Iris pigment epithelial cell (primary cell): ENCODE measurements around the gene NYAP1.

Source experiments
- DNase-seq: peaks from one replicate; pipeline ENCODE4 v3.0.0-alpha.2; 2011; ENCODE audit warnings: low read depth

Gene NYAP1

DNA sequence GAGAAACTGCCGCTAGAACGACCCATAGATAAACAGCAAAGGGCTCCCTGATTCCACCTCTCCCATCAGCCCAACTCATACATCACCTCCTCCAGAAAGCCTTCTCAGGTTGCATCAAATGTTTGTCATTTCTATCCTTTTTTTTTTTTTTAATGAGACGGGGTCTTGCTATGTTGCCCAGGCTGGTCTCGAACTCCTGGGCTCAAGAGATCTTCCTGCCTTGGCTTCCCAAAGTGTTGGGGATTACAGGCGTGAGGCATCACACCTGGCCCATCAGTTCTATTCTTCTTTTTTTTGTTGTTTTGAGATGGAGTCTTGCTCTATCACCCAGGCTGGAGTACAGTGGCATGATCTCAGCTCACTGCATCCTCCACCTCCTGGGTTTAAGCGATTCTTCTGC, 26.7 kb upstream of the NYAP1 start:
- no peak for DNase-seq

DNA sequence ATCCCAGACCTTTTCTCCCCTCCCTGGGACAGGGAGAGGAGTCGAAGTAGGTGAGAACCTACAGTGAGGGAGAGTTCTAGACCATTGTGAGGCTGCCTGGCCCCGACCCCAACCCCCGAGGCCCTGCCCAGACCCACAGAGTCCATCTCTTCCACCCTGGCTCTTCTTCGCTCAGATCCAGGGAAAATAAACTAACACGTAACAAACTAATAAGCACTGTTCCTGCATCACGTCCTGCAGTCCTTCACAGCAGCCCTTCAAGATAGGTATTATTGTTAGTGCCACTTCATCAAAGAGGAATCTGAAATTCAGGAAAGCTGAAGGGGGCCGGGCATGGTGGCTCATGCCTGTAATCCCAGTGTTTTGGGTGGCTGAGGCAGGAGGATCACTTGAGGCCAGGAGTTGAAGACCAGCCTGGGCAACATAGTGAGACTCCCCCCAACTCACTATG, 19.5 kb upstream of the NYAP1 start, which contains the start of gene SPACDR:
TSS of gene SPACDR (minus strand) at position 51 of the 451 bp plus-strand sequence. CDS start 235 bp downstream, outside the sequence.
- DNase-seq: no peak

DNA sequence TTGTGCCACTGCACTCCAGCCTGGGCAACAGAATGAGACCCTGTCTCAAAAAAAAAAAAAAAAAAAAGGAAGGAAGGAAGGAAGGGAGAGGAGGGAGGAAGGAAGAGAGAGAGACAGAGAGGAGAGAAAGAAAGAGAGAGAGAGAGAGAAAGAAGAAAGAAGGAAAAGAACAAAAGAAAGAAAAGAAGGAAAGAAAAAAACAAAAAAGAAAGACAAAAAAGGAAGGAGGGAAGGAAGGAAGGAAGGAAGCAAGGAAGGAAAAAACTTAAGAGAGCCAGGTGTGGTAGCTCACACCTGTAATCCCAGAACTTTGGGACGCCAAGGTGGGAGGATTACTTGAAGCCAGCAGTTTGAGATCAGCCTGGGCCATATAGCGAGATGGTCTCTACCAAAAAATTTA, 18.9 kb upstream of the NYAP1 start:
- DNase-seq: no peak

GRCh38 chr7:100465299-100465698, 18.4 kb upstream of the NYAP1 start:
- no peak for DNase-seq

DNA sequence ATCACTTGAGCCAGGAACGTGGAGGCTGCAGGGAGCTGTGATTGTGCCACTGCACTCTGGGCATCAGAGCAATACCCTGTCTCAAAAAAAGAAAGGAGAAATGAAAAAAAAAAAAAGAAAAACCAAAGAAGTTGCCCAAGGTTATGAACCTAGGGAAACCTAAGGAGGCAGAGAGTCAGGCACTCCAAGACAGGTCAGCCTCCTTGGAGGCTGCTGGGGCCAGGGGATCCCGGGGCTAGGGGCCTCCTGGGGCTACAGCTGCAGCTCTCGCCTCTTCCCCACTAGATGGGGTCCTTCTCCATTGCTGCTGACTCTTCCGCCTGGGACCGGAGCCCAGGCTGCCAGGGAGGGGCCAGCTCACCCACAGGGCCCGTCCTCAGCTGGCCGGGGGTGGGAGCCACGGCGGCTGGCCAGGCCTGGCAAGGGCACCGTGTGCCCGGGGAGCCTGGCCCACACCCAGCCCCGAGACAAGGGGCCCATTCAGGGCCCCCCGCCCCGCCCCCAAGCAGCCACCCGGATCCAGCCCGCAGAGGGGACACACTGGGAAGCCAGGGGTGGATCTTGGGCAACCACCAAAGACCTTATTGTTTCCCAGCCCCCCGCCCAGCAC, 17.9 kb upstream of the NYAP1 start:
- DNase-seq: peak; percentile 73

DNA sequence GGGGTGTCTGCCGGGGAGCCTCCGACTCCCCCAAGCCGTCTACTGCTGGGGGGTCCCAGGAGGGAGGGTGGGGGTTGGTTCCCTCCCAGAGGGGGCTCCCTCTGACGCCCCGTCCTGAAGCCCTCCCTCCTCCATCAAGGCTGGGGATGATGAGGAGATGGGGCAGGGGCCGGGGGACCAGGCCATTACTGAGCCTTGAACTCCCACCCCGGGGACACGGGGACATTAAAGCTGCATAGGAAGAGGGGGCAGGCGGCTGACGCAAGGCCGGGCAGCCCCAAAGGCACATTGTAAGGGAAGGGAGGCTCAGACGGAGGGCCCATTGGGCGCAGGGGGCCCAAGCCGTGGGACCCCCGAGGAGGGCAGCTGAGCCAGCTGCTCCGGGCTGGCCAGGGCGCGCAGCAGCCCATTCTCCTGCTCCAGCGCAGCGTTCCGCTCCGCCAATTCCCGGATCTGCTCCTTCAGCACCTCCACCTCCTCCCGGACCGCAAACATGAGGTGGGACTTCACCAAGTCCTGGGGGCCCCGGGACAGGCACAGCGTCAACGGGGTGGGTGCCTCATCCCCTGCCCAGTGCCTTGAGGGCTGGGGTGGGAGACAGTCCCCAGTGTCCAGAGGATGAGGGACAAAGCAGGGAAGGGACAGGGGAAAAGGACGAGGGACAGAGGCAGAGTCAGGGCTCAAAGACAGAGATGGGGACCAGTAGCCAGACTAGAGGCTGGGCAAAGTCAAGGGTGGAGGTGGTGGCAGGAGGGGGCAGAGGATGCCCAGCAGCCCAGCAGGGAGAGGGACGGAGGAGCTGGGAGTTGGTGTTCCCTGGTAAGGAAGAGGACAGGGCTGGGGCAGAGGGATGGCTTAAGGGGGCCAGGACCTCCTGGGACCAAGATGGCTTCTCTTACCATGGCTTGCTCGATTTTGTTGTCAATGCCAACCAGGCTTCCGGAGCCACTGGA, 16.8 kb upstream of the NYAP1 start:
- DNase-seq: no peak

- DNase-seq: no peak
Measured at GRCh38 chr7:100467638-100468373, 15.9 kb upstream of the NYAP1 start.

DNA sequence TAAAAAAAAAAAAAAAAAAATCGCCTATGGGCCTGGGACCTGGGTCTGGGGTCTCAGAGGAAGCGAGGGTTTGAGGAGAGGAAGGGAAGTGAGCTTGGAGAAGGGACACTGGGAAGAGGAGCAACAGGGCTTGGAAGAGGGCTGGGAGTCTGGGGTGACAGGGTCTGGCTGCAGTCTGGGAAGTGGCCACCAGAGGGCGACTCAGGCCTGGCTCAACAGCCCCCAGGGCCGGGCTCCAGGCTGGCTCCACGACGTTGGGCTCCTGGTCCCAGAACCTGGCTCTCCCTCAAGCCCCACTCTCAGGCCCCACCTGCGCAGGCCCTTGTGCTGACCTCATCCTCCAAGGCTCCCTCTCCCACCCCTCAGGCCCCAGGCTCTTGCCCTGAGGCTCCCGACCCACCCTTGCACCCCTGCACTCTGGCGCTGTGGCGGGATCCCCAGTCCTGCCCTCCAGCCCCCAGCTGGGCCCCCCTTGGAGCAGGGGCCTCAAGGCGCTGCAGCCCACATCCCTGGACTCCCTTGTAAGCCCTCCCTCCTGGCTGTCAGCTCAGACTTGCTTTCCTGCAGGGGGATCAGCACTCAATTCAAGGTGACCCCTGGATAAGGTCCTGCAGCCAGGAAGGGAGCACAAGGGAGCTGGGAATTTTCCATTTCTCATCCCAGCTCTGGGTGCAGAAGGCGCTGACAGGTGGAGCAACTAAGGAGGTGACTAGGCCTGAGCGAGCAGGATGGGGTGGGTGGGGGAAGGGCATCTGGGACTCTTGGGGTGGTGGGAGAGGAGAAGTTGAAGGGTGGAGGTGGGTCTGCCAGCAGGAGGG, 14.3 kb upstream of the NYAP1 start:
- peak; percentile 61 for DNase-seq

GRCh38 chr7:100471021-100471420, 12.7 kb upstream of the NYAP1 start:
- no peak for DNase-seq

DNA sequence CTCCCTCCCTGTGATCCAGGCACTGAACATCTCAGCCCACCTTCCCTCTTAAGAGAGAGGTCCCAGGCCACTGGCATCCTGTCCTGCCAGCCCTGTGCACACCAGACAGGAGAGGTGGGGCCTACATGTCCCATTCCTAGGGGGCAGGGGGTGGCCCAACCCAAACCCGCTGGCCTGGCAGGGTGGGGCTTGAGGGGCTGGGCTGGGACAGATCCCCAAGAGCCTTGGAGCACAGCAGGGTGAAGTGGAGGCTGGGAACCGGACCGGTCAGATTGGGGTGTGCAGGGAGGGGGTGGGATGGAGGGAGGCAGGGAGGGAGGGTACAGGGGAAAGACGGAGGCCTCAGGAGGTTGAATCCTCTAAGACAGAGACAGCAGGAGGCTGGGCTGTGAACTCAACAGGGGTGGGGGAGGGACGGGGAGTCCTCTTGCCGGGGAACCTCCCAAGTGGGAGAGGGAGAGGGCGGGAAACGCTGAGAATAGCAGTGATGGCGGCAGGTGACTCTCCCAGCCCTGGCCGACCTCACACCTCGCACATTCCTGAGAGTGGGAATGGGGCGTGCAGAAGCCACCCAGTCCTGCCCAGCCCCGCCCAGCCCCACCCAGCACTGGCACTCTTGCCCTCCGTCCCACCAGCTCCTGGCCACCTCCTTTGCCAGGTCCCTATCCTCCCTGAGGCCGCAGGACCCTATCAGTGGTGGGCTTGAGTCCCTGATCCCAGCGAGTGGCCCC, 11.4 kb upstream of the NYAP1 start:
- no peak for DNase-seq

DNA sequence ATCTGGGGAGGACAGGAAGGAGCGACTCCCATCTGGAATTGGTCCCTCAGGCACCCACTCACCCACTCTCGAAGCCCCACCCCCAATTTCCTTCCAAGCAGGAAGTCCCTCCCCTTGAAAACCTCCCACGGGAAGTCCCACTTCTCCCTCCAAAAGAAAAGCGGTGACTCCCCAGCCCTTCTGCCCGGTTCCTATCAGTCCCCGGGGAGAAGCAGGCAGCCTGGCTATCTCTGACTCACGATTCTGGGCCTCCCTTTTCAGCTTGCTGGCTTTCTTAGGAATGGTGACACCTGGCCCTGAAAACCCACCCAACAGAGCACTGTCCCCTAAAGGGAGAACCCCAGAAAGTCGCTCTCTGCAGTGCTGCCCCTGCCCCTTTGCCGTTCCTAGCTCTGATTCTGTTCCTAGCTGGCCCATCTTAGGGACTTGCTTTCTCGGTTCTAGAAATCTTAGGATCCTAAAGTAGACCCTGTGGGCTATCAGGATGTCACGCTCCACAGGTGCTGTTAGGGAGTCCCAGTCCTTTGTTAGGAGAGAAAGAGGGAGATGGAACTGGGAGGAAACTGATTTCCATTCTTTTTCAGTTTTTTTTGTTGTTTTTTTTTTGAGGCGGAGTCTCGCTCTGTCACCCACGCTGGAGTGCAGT, 10.8 kb upstream of the NYAP1 start:
- peak; percentile 44 for DNase-seq

- DNase-seq: no peak
Measured at GRCh38 chr7:100475549-100475948, 8.2 kb upstream of the NYAP1 start.

GRCh38 chr7:100476101-100476780, 7.5 kb upstream of the NYAP1 start:
- DNase-seq: no peak

- DNase-seq: no peak
Measured at GRCh38 chr7:100476903-100477870, 6.5 kb upstream of the NYAP1 start.

- no peak for DNase-seq
Measured at GRCh38 chr7:100477871-100478267, 5.9 kb upstream of the NYAP1 start.

DNA sequence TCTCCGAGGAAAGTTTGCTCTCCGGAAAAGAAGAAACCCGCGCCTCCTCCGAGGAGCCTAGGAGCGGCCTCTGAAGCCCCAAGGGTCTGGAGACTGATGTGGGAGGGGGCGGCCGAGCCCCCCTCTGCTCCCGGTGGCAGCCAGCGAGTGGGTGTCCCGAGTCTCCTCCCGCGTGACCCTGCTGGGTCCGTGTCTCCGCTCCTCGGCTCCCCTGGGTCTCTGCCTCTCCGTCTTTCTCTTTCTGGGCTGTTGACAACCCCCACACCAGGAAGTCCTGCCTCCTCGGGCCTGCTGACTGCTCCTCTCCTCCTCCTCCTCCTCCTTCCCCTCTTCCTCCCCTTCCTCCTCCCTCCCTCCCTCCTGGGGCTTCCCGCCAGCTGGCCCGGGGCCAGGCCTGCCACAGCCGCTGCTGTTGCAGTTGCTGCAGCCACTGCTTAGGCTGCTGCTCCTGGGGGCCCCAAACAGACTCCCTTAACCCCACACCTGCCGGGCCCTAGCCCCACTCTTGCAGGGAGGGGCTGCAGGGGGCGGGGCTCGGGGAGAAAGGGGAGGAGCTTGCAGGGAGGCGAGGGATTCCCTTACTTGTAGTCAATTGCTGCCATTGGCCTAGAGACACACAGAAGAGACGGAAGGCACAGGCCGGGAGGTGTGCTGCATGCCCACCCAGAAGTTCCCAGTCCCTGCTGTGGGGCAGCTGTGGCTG, 4.6 kb upstream of the NYAP1 start, which contains the start of gene TSC22D4:
TSS of gene TSC22D4 (minus strand) at position 257 of the 703 bp plus-strand sequence. CDS start 1,176 bp downstream, outside the sequence.
- peak; percentile 97 for DNase-seq

GRCh38 chr7:100481466-100481865, 2.3 kb upstream of the NYAP1 start:
- DNase-seq: no peak

DNA sequence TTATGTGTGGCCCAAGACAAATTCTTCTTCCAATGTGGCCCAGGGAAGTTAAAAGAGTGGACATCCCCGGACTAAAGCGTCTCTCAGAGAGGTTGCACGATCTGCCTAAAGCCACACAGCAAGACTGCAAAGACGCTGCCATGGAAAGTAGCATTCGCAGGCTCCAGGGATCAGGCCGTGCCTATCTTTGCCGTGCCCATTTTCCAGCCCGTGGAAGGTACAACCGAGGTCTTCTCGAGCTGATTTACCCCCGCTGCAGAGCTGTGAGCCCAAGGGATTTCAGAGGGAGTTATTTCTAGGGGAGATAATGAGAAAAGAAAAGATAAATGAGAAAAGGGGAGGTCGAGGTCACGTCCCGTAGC, 1.0 kb upstream of the NYAP1 start:
- no peak for DNase-seq
